GM12875 (cell line): ENCODE measurements around the gene STX17.
"Not testable (repeated sequence)": the region's sequence is repeated elsewhere in the genome, so short reads cannot be mapped to it uniquely, and the experiment has no call there.

Experiments
- H3K4me3 ChIP-seq: one replicate; pipeline ENCODE4 v1.5.1; 2011; ENCODE audit warnings: low read depth, low read length, control low read depth
- CTCF ChIP-seq: IDR thresholded peaks from 2 replicates; pipeline ENCODE4 v1.5.1; 2011; ENCODE audit warnings: low read depth, mild to moderate bottlenecking, control low read depth, inconsistent platforms, low read length, moderate library complexity, borderline replicate concordance; ENCODE audit not compliant: insufficient read depth

STX17 gene

GRCh38 chr9:99978221-99978620 lies 71.8 kb downstream of the STX17 start:
- TF ChIP-seq CTCF, result no peak
- no peak overlapping the region for H3K4me3 ChIP-seq

GRCh38 chr9:99980598-99980997 lies 74.1 kb downstream of the STX17 start:
- no peak overlapping the region for H3K4me3 ChIP-seq
- TF ChIP-seq CTCF, result no peak

- no peak overlapping the region for H3K4me3 ChIP-seq
- TF ChIP-seq CTCF, result no peak
Measured at GRCh38 chr9:99986642-99987041, 80.2 kb downstream of the STX17 start.

- not testable (repeated sequence) for H3K4me3 ChIP-seq
Measured at GRCh38 chr9:99990508-99990907, 84.1 kb downstream of the STX17 start.

- no peak for TF ChIP-seq CTCF
- no peak overlapping the region for H3K4me3 ChIP-seq
Measured at GRCh38 chr9:99998266-99998665, 91.8 kb downstream of the STX17 start.

- no peak overlapping the region for H3K4me3 ChIP-seq
- no peak for TF ChIP-seq CTCF
Measured at GRCh38 chr9:99998866-99999265, 92.4 kb downstream of the STX17 start.

- H3K4me3 ChIP-seq, result no peak overlapping the region
- no peak for TF ChIP-seq CTCF
Measured at GRCh38 chr9:99999797-100000196, 93.3 kb downstream of the STX17 start.

GRCh38 chr9:100011062-100011681 lies 104.7 kb downstream of the STX17 start:
- H3K4me3 ChIP-seq, result no peak overlapping the region
- TF ChIP-seq CTCF, result peak; percentile 45; the same call in 1 of the 2 replicates
